CD4-positive, alpha-beta memory T cell (primary cell): ENCODE data around the gene CITED2. TPM values are rescaled to one million over a fixed set of nuclear protein-coding genes. Genes with fewer than 3 reads are reported as not detected.

ENCODE experiments used
- CTCF ChIA-PET: fragments of 350-600 bp; sonication (Branson Sonifier 250); formaldehyde crosslinking; loops from one replicate; lab custom pipeline; 2021; ENCODE audit warnings: inconsistent platforms; ENCODE audit not compliant: partially characterized antibody; lab: Charles Lee
- POLR2A ChIA-PET: fragments of 350-600 bp; sonication (Branson Sonifier 250); formaldehyde crosslinking; loops from one replicate; lab custom pipeline; 2021; ENCODE audit not compliant: partially characterized antibody; lab: Charles Lee
- DNase-seq, 5 donors: peaks; one replicate each; pipeline versions ENCODE4 v3.0.0 to v3.0.0-alpha.2; 2020 to 2022; ENCODE audit warnings: mixed read lengths in 1 of 5
- H3K27ac ChIP-seq: one replicate; pipeline ENCODE4 v1.7.0; 2013; ENCODE audit warnings: low read depth, low read length
- H3K27me3 ChIP-seq: 2 replicates; pipeline ENCODE4 v1.7.0; 2013; ENCODE audit warnings: mild to moderate bottlenecking, low read length, moderate library complexity; ENCODE audit not compliant: insufficient read depth
- H3K36me3 ChIP-seq: 2 replicates; pipeline ENCODE4 v1.7.0; 2013; ENCODE audit warnings: mild to moderate bottlenecking, low read length, moderate library complexity; ENCODE audit not compliant: insufficient read depth
- H3K4me1 ChIP-seq: 2 replicates; pipeline ENCODE4 v1.7.0; 2013; ENCODE audit warnings: mild to moderate bottlenecking, low read length, moderate library complexity; ENCODE audit not compliant: insufficient read depth
- H3K4me3 ChIP-seq, 2 donors: one replicate each; pipeline ENCODE4 v1.7.0; 2013; ENCODE audit warnings: low read length in 2 of 2, mild to moderate bottlenecking in 1 of 2
- H3K9me3 ChIP-seq, 2 donors: one replicate each; pipeline ENCODE4 v1.7.0; 2013; ENCODE audit warnings: low read length in 2 of 2, control low read depth in 1 of 2; ENCODE audit not compliant: control insufficient read depth in 1 of 2
- H3K27ac Mint-ChIP-seq, 7 donors: one replicate each; pipeline ENCODE4 v1.8.0; 2020 to 2021; ENCODE audit warnings: mixed read lengths in 7 of 7, mild to moderate bottlenecking in 6 of 7, inconsistent platforms in 3 of 7, moderate library complexity in 3 of 7
- H3K27me3 Mint-ChIP-seq, 2 donors: one replicate each; pipeline ENCODE4 v1.8.0; 2020 to 2021; ENCODE audit warnings: mixed read lengths in 2 of 2
- H3K36me3 Mint-ChIP-seq, 2 donors: one replicate each; pipeline ENCODE4 v1.8.0; 2020 to 2021; ENCODE audit warnings: mixed read lengths in 2 of 2, inconsistent platforms in 1 of 2, mild to moderate bottlenecking in 1 of 2
- H3K4me1 Mint-ChIP-seq, 4 donors: one replicate each; pipeline ENCODE4 v1.8.0; 2020 to 2021; ENCODE audit warnings: mixed read lengths in 4 of 4, mild to moderate bottlenecking in 1 of 4
- H3K4me3 Mint-ChIP-seq, 8 donors: one replicate each; pipeline ENCODE4 v1.8.0; 2020 to 2021; ENCODE audit warnings: mixed read lengths in 8 of 8, mild to moderate bottlenecking in 7 of 8, moderate library complexity in 6 of 8, inconsistent platforms in 3 of 8
- H3K9me3 Mint-ChIP-seq, 8 donors: one replicate each; pipeline ENCODE4 v1.8.0; 2020 to 2021; ENCODE audit warnings: mixed read lengths in 8 of 8, mild to moderate bottlenecking in 5 of 8, inconsistent platforms in 3 of 8, moderate library complexity in 1 of 8
- intact Hi-C: fragments of 100-400 bp; cut with micrococcal nuclease; formaldehyde crosslinking; loops from one replicate; pipeline ENCODE4 v1.15.1; 2023
- polyA plus RNA-seq, 2 donors: library from polyadenylated mRNA; unstranded; fragments of 300-500 nt; fragmentation: Illumina TruSeq; gene quantifications; one replicate each; pipeline ENCODE4 v1.2.3, GENCODE V29; 2021
- total RNA-seq, 2 experiments: library from RNA; stranded (reverse); gene quantifications; one replicate each; pipeline ENCODE4 v1.2.3, GENCODE V29; 2021

Gene CITED2
- total and polyA plus RNA-seq, 4 experiments from 2014 or later, result 37.1 to 118 (median 82.3) TPM

DNA sequence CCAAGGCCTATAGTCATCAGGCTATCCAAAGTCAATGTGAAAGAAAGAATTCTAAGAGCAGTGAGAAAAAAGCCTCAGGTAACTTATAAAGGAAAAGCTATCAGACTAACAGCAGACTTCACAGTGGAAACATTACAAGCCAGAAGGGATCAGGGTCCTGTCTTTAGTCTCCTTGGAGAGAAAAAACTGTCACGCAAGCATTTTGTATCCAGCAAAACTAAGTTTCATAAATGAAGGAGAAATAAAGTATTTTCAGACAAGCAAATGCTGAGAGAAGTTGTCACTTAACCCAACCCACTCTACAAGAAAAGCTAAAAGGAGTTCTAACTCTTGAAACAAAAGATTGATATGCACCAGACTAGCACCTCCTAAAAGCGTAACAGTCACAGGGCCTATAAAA is 28.1 kb downstream of the CITED2 start:
- POLR2A ChIA-PET, result no interaction called here
- intact Hi-C loops, result no loop called here
- no peaks in the 10 kb centered on the region for H3K36me3 Mint-ChIP-seq
- H3K27ac ChIP-seq, result no peak overlapping the region
- peaks cover 17 to 26% (median 19%) of the 10 kb centered on the region in 4 donors for H3K4me1 Mint-ChIP-seq
- H3K36me3 ChIP-seq, result no peaks in the 10 kb centered on the region
- DNase-seq, result no peak
- no peaks in the 10 kb centered on the region for H3K27me3 ChIP-seq
- no peaks in the 10 kb centered on the region for H3K9me3 ChIP-seq
- no peak overlapping the region for H3K4me3 ChIP-seq
- CTCF ChIA-PET, result interaction anchor here (1.3 to 1.4 kb wide), 2 partner anchors 8 to 127 kb away, joined by 3 to 6 read pairs; no protein-coding TSS in a partner anchor
- H3K4me3 Mint-ChIP-seq, result no peak overlapping the region
- peak overlapping the region in 1 of 7 donors; percentile 71 for H3K27ac Mint-ChIP-seq
- peaks cover 0 to 5% (median 2%) of the 10 kb centered on the region in 8 donors for H3K9me3 Mint-ChIP-seq
- H3K27me3 Mint-ChIP-seq, result no peaks in the 10 kb centered on the region
- peaks cover 19% of the 10 kb centered on the region for H3K4me1 ChIP-seq

DNA sequence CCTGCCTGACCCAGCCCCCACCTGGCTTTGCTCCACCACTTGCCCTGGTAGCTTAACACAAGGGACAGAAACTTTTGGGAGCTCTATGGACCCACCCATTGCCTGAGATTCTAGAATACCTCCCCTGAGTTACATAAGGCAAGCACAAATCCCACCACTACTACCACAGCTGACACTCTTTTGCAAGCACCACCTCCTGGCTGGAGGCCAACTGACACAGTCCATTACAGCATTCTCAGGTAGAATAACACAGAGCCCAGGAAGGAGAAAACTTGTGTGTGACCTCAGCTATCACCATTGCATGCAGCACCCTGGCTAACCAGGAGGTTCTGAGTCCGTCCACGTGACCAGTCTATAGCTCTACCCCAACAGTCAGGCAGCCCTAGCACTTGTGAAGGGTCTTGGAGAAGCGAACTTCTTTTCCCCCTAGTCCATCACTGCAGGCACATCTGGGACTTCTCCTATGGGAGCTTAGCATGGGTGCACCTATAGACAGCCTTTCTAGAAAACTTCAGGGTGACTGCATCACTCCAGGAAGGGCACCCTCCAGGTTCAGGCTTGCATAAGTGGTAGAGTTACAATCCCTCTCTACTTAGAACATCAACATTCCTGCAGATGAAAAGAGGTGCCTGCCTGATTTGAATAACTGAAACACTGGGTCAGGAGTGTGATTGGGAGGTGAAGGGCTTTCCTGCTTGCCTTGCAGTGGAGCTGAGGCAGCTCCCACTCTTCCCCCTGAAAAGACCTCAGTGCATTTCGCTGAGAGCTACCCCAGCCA is 30.1 kb downstream of the CITED2 start:
- intact Hi-C loops, result no loop called here
- H3K27me3 Mint-ChIP-seq, result no peaks in the 10 kb centered on the region
- Histone ChIP-seq H3K4me1 (peaks cover 19% of the 10 kb centered on the region), H3K9me3 (no peaks in the 10 kb centered on the region), H3K4me3 (no peak overlapping the region), H3K36me3 (no peaks in the 10 kb centered on the region), H3K27ac (no peak overlapping the region), H3K27me3 (no peaks in the 10 kb centered on the region)
- ChIA-PET POLR2A (interaction anchor here (1.2 kb wide), 1 partner anchor 52 kb away, joined by 4 read pairs; the partner anchor contains the start of gene TXLNB), CTCF (interaction anchor here (0.8 to 1.2 kb wide), 3 partner anchors 26 to 219 kb away, joined by 3 read pairs; no protein-coding TSS in a partner anchor)
- peak overlapping the region in 2 of 7 donors; percentile 27 for H3K27ac Mint-ChIP-seq
- DNase-seq, result no peak
- no peaks in the 10 kb centered on the region for H3K36me3 Mint-ChIP-seq
- H3K9me3 Mint-ChIP-seq, result peaks cover 0 to 9% (median 2%) of the 10 kb centered on the region in 8 donors
- peaks cover 15 to 26% (median 19%) of the 10 kb centered on the region in 4 donors for H3K4me1 Mint-ChIP-seq
- peak overlapping the region in 2 of 8 donors; percentile 2 to 17 for H3K4me3 Mint-ChIP-seq

DNA sequence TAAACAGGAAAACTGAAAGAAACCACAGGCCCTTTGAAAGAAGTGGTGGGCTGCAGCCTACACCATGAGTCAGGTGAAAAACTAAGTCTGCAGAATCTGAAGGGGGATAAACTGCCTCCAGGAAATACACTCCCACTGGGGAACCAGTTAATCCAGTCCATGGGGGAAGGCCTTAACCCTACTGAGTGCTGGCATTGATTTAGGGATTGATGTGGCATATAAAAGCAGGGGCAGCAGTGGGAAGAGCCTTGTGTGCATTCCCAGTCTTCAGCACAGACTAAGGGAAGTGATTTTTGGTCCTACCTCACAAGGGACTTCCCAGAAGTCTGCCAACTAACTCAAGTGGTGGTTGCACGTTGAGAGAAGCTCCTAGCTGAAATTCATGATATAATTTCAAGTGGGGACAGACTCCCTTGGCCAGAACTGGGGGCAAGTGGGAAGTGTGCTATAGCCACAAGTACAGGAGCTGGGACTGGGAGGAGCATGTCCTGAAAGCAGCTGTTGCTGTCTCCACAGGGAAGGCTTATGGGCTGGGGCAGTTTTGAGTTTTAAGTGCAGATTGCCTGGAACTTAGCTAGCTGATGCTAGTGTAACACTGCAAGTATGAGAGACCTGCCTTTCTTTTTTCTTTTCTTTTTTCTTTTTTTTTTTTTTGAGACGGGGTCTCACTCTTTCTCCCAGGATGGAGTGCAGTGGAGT is 31.2 kb downstream of the CITED2 start:
- Mint-ChIP-seq H3K27ac (peak overlapping the region in 3 of 7 donors; percentile 17 to 48 (median 22)), H3K27me3 (no peaks in the 10 kb centered on the region), H3K4me3 (peak overlapping the region in 2 of 8 donors; percentile 4 to 50), H3K4me1 (peaks cover 13 to 26% (median 16%) of the 10 kb centered on the region in 4 donors), H3K9me3 (peaks cover 0 to 9% (median 2%) of the 10 kb centered on the region in 8 donors), H3K36me3 (no peaks in the 10 kb centered on the region)
- no peaks in the 10 kb centered on the region for H3K36me3 ChIP-seq
- H3K4me3 ChIP-seq, result no peak overlapping the region
- peaks cover 19% of the 10 kb centered on the region for H3K4me1 ChIP-seq
- H3K27me3 ChIP-seq, result no peaks in the 10 kb centered on the region
- ChIA-PET POLR2A (no interaction called here), CTCF (interaction anchor here (1.2 kb wide), 1 partner anchor 126 kb away, joined by 3 read pairs; no protein-coding TSS in a partner anchor)
- H3K9me3 ChIP-seq, result no peaks in the 10 kb centered on the region
- no peak overlapping the region for H3K27ac ChIP-seq
- intact Hi-C loops, result no loop called here
- DNase-seq, result no peak

DNA sequence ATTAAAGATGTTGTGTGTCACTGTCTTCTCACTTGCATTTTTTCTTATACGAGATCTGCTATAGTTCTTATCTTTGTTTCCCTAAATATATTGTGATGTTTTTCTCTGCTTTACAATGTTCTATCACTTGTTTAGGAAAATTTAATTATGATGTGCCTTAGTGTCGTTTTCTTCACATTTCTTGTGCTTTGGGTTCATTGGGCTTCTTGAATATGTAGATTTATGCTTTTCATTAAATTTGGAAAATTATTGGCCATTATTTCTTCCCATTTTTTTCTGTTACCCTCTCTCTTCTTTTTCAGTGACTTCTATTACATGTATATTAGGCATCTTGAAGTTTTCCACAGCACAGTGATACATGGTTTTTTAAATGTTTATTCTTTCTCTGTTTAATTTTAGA is 33.4 kb downstream of the CITED2 start:
- H3K36me3 ChIP-seq, result no peaks in the 10 kb centered on the region
- no peak overlapping the region for H3K27ac Mint-ChIP-seq
- no peak overlapping the region for H3K27ac ChIP-seq
- intact Hi-C loops, result no loop called here
- no peaks in the 10 kb centered on the region for H3K27me3 ChIP-seq
- H3K36me3 Mint-ChIP-seq, result no peaks in the 10 kb centered on the region
- POLR2A ChIA-PET, result interaction anchor here (0.7 kb wide), 1 partner anchor 48 kb away, joined by 4 read pairs; no protein-coding TSS in a partner anchor
- no peaks in the 10 kb centered on the region for H3K9me3 ChIP-seq
- H3K4me3 ChIP-seq, result no peak overlapping the region
- DNase-seq, result no peak
- no peaks in the 10 kb centered on the region for H3K27me3 Mint-ChIP-seq
- CTCF ChIA-PET, result no interaction called here
- peaks cover 0 to 9% (median 2%) of the 10 kb centered on the region in 8 donors for H3K9me3 Mint-ChIP-seq
- H3K4me1 ChIP-seq, result peaks cover 19% of the 10 kb centered on the region
- H3K4me1 Mint-ChIP-seq, result peaks cover 13 to 26% (median 16%) of the 10 kb centered on the region in 4 donors
- H3K4me3 Mint-ChIP-seq, result no peak overlapping the region

DNA sequence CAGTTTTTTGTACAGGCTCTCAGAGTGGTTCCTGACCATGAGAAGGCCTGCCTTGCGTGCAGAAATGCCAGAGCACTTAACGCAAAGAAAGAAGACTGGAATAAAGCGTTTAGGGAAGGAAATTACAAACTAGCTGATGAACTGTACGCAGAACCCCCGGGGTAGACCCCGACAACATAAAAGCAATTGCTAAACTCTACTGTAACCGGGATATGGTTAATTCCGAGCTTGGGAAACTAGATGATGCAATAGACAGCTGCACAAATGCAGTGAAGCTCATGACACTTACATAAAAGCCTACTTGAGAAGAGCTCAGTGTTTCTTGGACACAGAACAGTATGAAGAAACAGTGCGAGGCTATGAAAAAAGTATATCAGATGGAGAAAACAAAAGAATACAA is 35.7 kb downstream of the CITED2 start:
- CTCF ChIA-PET, result interaction anchor here (0.7 to 1.5 kb wide), 2 partner anchors 117 to 119 kb away, joined by 3 to 5 read pairs; no protein-coding TSS in a partner anchor
- POLR2A ChIA-PET, result interaction anchor here (1.0 to 1.2 kb wide), 2 partner anchors 10 to 15 kb away, joined by 4 read pairs; no protein-coding TSS in a partner anchor
- H3K27ac Mint-ChIP-seq, result peak overlapping the region in 2 of 7 donors; percentile 11 to 18
- Histone ChIP-seq H3K9me3 (no peaks in the 10 kb centered on the region), H3K27me3 (no peaks in the 10 kb centered on the region), H3K4me1 (peaks cover 13% of the 10 kb centered on the region), H3K27ac (no peak overlapping the region), H3K36me3 (no peaks in the 10 kb centered on the region), H3K4me3 (no peak overlapping the region)
- peaks cover 8 to 14% (median 11%) of the 10 kb centered on the region in 4 donors for H3K4me1 Mint-ChIP-seq
- peaks cover 0 to 9% (median under 1%) of the 10 kb centered on the region in 8 donors for H3K9me3 Mint-ChIP-seq
- DNase-seq, result no peak
- H3K4me3 Mint-ChIP-seq, result no peak overlapping the region
- no peaks in the 10 kb centered on the region for H3K36me3 Mint-ChIP-seq
- intact Hi-C loops, result loop anchor here (5.0 kb wide), 1 partner anchor 76 kb away; no protein-coding TSS in a partner anchor
- H3K27me3 Mint-ChIP-seq, result no peaks in the 10 kb centered on the region

DNA sequence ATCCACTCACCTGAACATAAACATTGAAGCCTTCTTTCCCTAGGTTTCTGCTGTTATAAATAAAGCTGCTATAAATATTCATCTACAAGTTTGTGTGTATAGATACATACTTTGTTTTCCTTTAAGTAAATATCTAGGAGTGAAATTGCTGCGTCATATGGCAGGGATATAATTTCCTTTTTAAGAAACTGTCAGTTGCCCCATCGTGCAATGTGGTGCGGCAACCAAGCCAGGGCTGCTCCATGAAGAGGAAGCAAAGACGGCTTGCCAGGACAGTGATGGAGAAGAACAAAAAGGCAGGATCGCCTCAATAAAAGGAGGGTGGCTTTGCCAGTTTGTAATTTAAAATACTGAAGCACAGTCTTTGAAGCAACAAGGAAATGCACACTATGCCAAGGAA is 36.6 kb downstream of the CITED2 start:
- POLR2A ChIA-PET, result interaction anchor here (1.0 kb wide), 1 partner anchor 11 kb away, joined by 4 read pairs; no protein-coding TSS in a partner anchor
- CTCF ChIA-PET, result no interaction called here
- Histone ChIP-seq H3K27ac (no peak overlapping the region), H3K27me3 (no peaks in the 10 kb centered on the region), H3K36me3 (no peaks in the 10 kb centered on the region), H3K4me1 (peaks cover 3% of the 10 kb centered on the region), H3K9me3 (no peaks in the 10 kb centered on the region), H3K4me3 (no peak overlapping the region)
- no peak for DNase-seq
- intact Hi-C loops, result loop anchor here (5.0 kb wide), 1 partner anchor 76 kb away; no protein-coding TSS in a partner anchor
- Mint-ChIP-seq H3K27me3 (no peaks in the 10 kb centered on the region), H3K36me3 (no peaks in the 10 kb centered on the region), H3K9me3 (peaks cover 0 to 9% (median under 1%) of the 10 kb centered on the region in 8 donors), H3K4me3 (no peak overlapping the region), H3K27ac (no peak overlapping the region), H3K4me1 (peaks cover 4 to 6% (median 5%) of the 10 kb centered on the region in 4 donors)
